Activated naive CD8-positive, alpha-beta T cell treated with anti-CD3 and anti-CD28 coated beads, Interleukin-2, amount 50 U/mL, for 24 hours (primary cell): Measurements from ENCODE around the gene ACP1.

Experiments
- ATAC-seq: fragments of 150-1000 bp; cut with Tn5 transposase; one replicate; pipeline ENCODE4 v1.10.0; 2021
- DNase-seq: peaks from one replicate; pipeline ENCODE4 v3.0.0; 2021
- H3K27ac Mint-ChIP-seq: one replicate; pipeline ENCODE4 v1.8.0; 2021; ENCODE audit warnings: mild to moderate bottlenecking, mixed read lengths
- H3K27me3 Mint-ChIP-seq: one replicate; pipeline ENCODE4 v1.8.0; 2021; ENCODE audit warnings: mixed read lengths
- H3K36me3 Mint-ChIP-seq: one replicate; pipeline ENCODE4 v1.8.0; 2021; ENCODE audit warnings: low read depth, mixed read lengths
- H3K4me1 Mint-ChIP-seq: one replicate; pipeline ENCODE4 v1.8.0; 2021; ENCODE audit warnings: mixed read lengths
- H3K4me3 Mint-ChIP-seq: one replicate; pipeline ENCODE4 v1.8.0; 2021; ENCODE audit warnings: mild to moderate bottlenecking, moderate library complexity, mixed read lengths
- H3K9me3 Mint-ChIP-seq: one replicate; pipeline ENCODE4 v1.8.0; 2021; ENCODE audit warnings: mixed read lengths

The ACP1 gene

GRCh38 chr2:323035-323434, 58.3 kb downstream of the ACP1 start:
- Mint-ChIP-seq H3K4me3 (no peak overlapping the region), H3K27ac (no peak overlapping the region), H3K36me3 (peaks cover 5% of the 10 kb centered on the region), H3K9me3 (peaks cover 11% of the 10 kb centered on the region), H3K4me1 (peaks cover 16% of the 10 kb centered on the region), H3K27me3 (peaks cover 22% of the 10 kb centered on the region)
- ATAC-seq: no peak
- DNase-seq: no peak
